Choroid plexus epithelial cell (primary cell): ENCODE results near the gene CCL4.
"Not testable (repeated sequence)": the region's sequence is repeated elsewhere in the genome, so short reads cannot be mapped to it uniquely, and the experiment has no call there.

Source experiments
- DNase-seq: peaks from one replicate; pipeline ENCODE4 v3.0.0-alpha.2; 2010; ENCODE audit warnings: low read depth
- H3K4me3 ChIP-seq: 2 replicates; pipeline ENCODE4 v1.5.1; 2011; ENCODE audit warnings: low read depth, mild to moderate bottlenecking, control low read depth, low read length, moderate library complexity
- CTCF ChIP-seq: conservative IDR thresholded peaks from 2 replicates; pipeline ENCODE4 v1.5.1; 2011; ENCODE audit warnings: low read depth, mild to moderate bottlenecking, control low read depth, inconsistent platforms, low read length, moderate library complexity

The CCL4 gene

GRCh38 chr17:36066365-36066985 is 37.2 kb upstream of the CCL4 start:
- H3K4me3 ChIP-seq, result no peak overlapping the region
- TF ChIP-seq CTCF, result no peak
- no peak for DNase-seq

DNA sequence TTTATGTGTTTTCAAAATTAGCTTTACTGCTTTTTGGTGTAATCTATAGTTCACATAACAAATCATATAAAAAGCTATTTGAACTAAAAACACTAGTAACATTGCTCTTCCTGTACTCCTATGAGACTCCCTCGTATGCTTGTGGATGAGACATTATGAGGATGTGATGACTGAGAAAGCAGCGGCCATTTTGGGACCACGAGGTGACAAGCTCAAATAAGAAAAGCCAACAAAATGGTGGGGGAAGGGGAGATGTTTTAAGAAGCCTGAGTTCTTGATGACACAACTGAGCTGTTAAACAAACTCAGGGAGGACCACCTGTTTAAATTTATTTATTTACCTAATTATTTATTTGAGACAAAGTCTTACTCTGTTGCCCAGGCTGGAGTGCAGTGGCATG is 35.1 kb upstream of the CCL4 start:
- no peak for TF ChIP-seq CTCF
- no peak for DNase-seq
- no peak overlapping the region for H3K4me3 ChIP-seq

- peak; percentile 58 for DNase-seq
- no peak for TF ChIP-seq CTCF
- H3K4me3 ChIP-seq, result no peak overlapping the region
Observed at GRCh38 chr17:36069136-36069535, 34.5 kb upstream of the CCL4 start.

- TF ChIP-seq CTCF, result no peak
- H3K4me3 ChIP-seq, result no peak overlapping the region
- DNase-seq, result no peak
Observed at GRCh38 chr17:36070427-36070826, 33.2 kb upstream of the CCL4 start.

DNA sequence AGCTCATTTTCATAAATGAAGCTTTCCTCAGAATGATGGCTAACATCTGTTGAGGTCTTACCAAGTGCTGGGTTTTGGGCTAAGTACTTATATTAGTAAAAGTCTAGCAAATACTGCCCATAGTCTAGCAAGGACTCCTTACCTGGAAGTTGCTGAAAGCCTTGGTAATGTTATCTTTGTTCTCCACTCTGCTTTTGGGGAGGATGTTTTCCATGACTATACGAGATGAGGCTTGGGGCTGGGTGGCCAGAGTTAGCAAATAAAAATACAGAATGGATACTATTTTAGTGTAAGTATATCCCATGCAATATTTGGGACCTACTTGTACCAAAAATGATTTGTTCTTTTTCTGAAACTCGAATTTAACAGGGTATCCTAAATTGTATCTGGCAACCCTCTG is 31.9 kb upstream of the CCL4 start:
- no peak for DNase-seq

DNA sequence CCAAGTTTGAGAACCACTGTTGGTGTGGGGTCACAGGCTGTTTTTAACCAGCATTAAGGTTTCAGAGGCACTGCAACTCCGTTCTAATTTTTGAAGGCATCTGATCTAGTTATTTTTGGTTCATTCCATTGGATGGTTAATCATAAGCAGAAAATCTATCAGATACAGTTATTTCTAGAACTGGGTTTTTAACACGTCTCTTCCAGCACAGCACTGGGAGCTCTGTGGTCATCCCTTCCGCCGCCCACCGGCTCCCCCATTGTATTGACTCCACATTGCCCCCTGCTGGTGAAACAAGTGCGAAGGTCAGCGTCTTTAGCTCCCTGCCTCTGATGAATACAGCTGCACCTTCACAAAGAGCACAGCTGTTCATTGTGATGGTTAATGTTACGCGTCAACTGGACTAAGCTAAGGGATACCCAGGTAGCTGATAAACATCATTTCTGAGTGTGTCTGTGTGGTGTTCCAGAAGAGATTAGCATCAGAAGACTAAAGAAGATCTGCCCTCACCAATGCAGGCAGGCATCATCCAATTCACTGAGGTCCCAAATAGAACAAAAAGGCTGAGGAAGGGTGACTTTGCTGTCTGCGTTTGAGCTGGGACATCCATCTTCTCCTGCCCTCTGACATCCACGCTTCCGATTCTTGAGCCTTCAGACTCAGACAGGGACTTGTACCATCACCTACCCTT is 31.1 kb upstream of the CCL4 start:
- DNase-seq, result peak; percentile 53
- no peak overlapping the region for H3K4me3 ChIP-seq
- TF ChIP-seq CTCF, result peak; percentile 77

More for the DNA sequence above, 31.9 kb upstream of the CCL4 start:
- TF ChIP-seq CTCF, result no peak
- no peak overlapping the region for H3K4me3 ChIP-seq

- no peak overlapping the region for H3K4me3 ChIP-seq
- no peak for DNase-seq
- TF ChIP-seq CTCF, result no peak
Observed at GRCh38 chr17:36074365-36074764, 29.3 kb upstream of the CCL4 start.

GRCh38 chr17:36081681-36082471 is 21.8 kb upstream of the CCL4 start:
- not testable (repeated sequence) for DNase-seq, H3K4me3 ChIP-seq

GRCh38 chr17:36082482-36083120 is 21.0 kb upstream of the CCL4 start:
- not testable (repeated sequence) for H3K4me3 ChIP-seq, DNase-seq
